HCT116 (cell line): ENCODE measurements around the gene STOML3. TPM values are rescaled to one million over a fixed set of nuclear protein-coding genes. Genes with fewer than 3 reads are reported as not detected.

Experiments used
- ATAC-seq: fragments of 200-7000 bp; cut with Tn5 transposase; 2 replicates; pipeline ENCODE4 v1.9.1; 2020; ENCODE audit warnings: mild to moderate bottlenecking, moderate library complexity
- BruUV-seq: library from RNA; stranded (reverse); fragments of 400-500 nt; replicated peaks from 2 replicates; lab custom pipeline; 2021; lab: Mats Ljungman, UMichigan
- CTCF ChIA-PET: fragments of 300-600 bp; sonication (Branson Sonifier 250); formaldehyde crosslinking; loops from one replicate; lab custom pipeline; 2021; ENCODE audit warnings: antibody characterized with exemption; lab: Charles Lee
- POLR2A ChIA-PET: fragments of 300-600, 350-600 bp; sonication (Branson Sonifier 250); formaldehyde crosslinking; loops from one replicate; lab custom pipeline; 2021; ENCODE audit warnings: antibody characterized with exemption; lab: Charles Lee
- RAD21 ChIA-PET, 2 experiments: fragments of 300-600 bp; sonication (Branson Sonifier 250); formaldehyde crosslinking; loops; one replicate each; lab custom pipeline; 2023; ENCODE audit warnings: low total read pairs in 2 of 2; ENCODE audit not compliant: uncharacterized antibody in 2 of 2, unreplicated experiment in 2 of 2, low non-redundant PET in 1 of 2; lab: Charles Lee
- DNase-seq: peaks from one replicate; pipeline ENCODE4 v3.0.0-alpha.2; 2010; ENCODE audit warnings: low read depth, low spot score
- H2AFZ ChIP-seq: fragments of 200-600 bp; shearing (Covaris generic), sonication (generic); 2 replicates; pipeline ENCODE4 v1.6.1; 2017; ENCODE audit warnings: low read depth, mixed run types, mixed read lengths, antibody characterized with exemption, low read length; ENCODE audit not compliant: poor library complexity, severe bottlenecking
- H3K27ac ChIP-seq: 2 replicates; pipeline ENCODE4 v1.5.1; 2012; ENCODE audit warnings: low read depth, low read length
- H3K27me3 ChIP-seq: fragments of 200-600 bp; sonication (generic); 2 replicates; pipeline ENCODE4 v1.6.1; 2016; ENCODE audit warnings: mixed run types, low read length, mixed read lengths; ENCODE audit not compliant: insufficient read depth
- H3K36me3 ChIP-seq, 2 experiments: fragments of 200-500 bp in 1 of 2; fragments of 200-600 bp in 1 of 2; sonication (Bioruptor generic) in 1 of 2; sonication (generic) in 1 of 2; 2 replicates each; pipeline versions ENCODE4 v1.5.1 to v1.6.1; 2014 to 2016; ENCODE audit warnings: low read length in 2 of 2, inconsistent platforms in 1 of 2, mixed read lengths in 1 of 2, mixed run types in 1 of 2; ENCODE audit not compliant: insufficient read depth in 2 of 2, control insufficient read depth in 1 of 2
- H3K4me1 ChIP-seq, 2 experiments: fragments of 200-600 bp in 1 of 2; sonication (generic) in 1 of 2; 2 replicates each; pipeline versions ENCODE4 v1.5.1 to v1.6.1; 2012 to 2017; ENCODE audit warnings: low read length in 2 of 2, inconsistent platforms in 1 of 2, mild to moderate bottlenecking in 1 of 2, mixed read lengths in 1 of 2, mixed run types in 1 of 2, moderate library complexity in 1 of 2; ENCODE audit not compliant: insufficient read depth in 2 of 2, control insufficient read depth in 1 of 2
- H3K4me2 ChIP-seq: fragments of 200-600 bp; sonication (generic); 2 replicates; pipeline ENCODE4 v1.6.1; 2017; ENCODE audit warnings: mixed run types, low read length, mixed read lengths
- H3K4me3 ChIP-seq, 2 experiments: fragments of 200-600 bp in 1 of 2; sonication (generic) in 1 of 2; replicated peaks in 1 of 2; 2 replicates each; pipeline ENCODE4 v1.5.1; 2011 to 2016; ENCODE audit warnings: low read length in 2 of 2, control low read depth in 1 of 2, low read depth in 1 of 2, mild to moderate bottlenecking in 1 of 2, mixed read lengths in 1 of 2, mixed run types in 1 of 2
- H3K79me2 ChIP-seq: fragments of 200-600 bp; sonication (generic); 2 replicates; pipeline ENCODE4 v1.6.1; 2017; ENCODE audit warnings: mild to moderate bottlenecking, mixed run types, low read length, moderate library complexity, mixed read lengths; ENCODE audit not compliant: insufficient read depth
- H3K9ac ChIP-seq: fragments of 200-600 bp; sonication (generic); 2 replicates; pipeline ENCODE4 v1.6.1; 2016; ENCODE audit warnings: low read length, mixed read lengths
- H3K9me2 ChIP-seq: fragments of 200-600 bp; sonication (generic), shearing (Covaris generic); 2 replicates; pipeline ENCODE4 v1.6.1; 2017; ENCODE audit warnings: mixed run types, mild to moderate bottlenecking, moderate library complexity; ENCODE audit not compliant: insufficient read depth
- H3K9me3 ChIP-seq, 2 experiments: fragments of 200-500 bp in 1 of 2; fragments of 200-600 bp in 1 of 2; sonication (Bioruptor generic) in 1 of 2; sonication (generic) in 1 of 2; 2 replicates each; pipeline ENCODE4 v1.6.1; 2014 to 2017; ENCODE audit warnings: low read length in 2 of 2, mixed read lengths in 2 of 2, inconsistent platforms in 1 of 2, low read depth in 1 of 2, mild to moderate bottlenecking in 1 of 2, mixed run types in 1 of 2, moderate library complexity in 1 of 2; ENCODE audit not compliant: control insufficient read depth in 1 of 2, insufficient read depth in 1 of 2
- H4K20me1 ChIP-seq: fragments of 200-600 bp; sonication (generic), shearing (Covaris generic); 2 replicates; pipeline ENCODE4 v1.6.1; 2017; ENCODE audit warnings: mixed run types, mild to moderate bottlenecking, moderate library complexity; ENCODE audit not compliant: insufficient read depth
- CEBPB ChIP-seq: IDR thresholded peaks from 2 replicates; pipeline ENCODE4 v1.6.1; 2012; ENCODE audit warnings: low read depth
- EZH2 ChIP-seq: fragments of 200-600 bp; sonication (generic); IDR thresholded peaks from 2 replicates; pipeline ENCODE4 v1.6.1; 2017; ENCODE audit warnings: antibody characterized with exemption, mixed run types
- FOSL1 ChIP-seq: IDR thresholded peaks from 2 replicates; pipeline ENCODE4 v1.6.1; 2012; ENCODE audit warnings: low read depth
- JUND ChIP-seq: IDR thresholded peaks from 2 replicates; pipeline ENCODE4 v1.6.1; 2012
- POLR2AphosphoS5 ChIP-seq: IDR thresholded peaks from 2 replicates; pipeline ENCODE4 v1.6.1; 2011; ENCODE audit warnings: mild to moderate bottlenecking, low read depth, low read length, moderate library complexity
- RAD21 ChIP-seq: IDR thresholded peaks from 2 replicates; pipeline ENCODE4 v1.6.1; 2012; ENCODE audit warnings: low read depth, mild to moderate bottlenecking
- REST ChIP-seq: IDR thresholded peaks from 2 replicates; pipeline ENCODE4 v1.6.1; 2012; ENCODE audit warnings: low read depth
- SIN3A ChIP-seq: IDR thresholded peaks from 2 replicates; pipeline ENCODE4 v1.6.1; 2012; ENCODE audit warnings: low read depth
- SP1 ChIP-seq: IDR thresholded peaks from 2 replicates; pipeline ENCODE4 v1.6.1; 2012; ENCODE audit warnings: low read depth
- SRF ChIP-seq: IDR thresholded peaks from 2 replicates; pipeline ENCODE4 v1.6.1; 2012; ENCODE audit warnings: low read depth
- TCF7L2 ChIP-seq: IDR thresholded peaks from 2 replicates; pipeline ENCODE4 v1.7.0; 2011; ENCODE audit warnings: borderline replicate concordance, inconsistent platforms; ENCODE audit not compliant: insufficient read depth, insufficient read length; ENCODE audit errors: extremely low read depth
- YY1 ChIP-seq: IDR thresholded peaks from 2 replicates; pipeline ENCODE4 v1.6.1; 2011; ENCODE audit warnings: low read length, low read depth, moderate library complexity, mild to moderate bottlenecking; ENCODE audit not compliant: insufficient replicate concordance; ENCODE audit errors: extremely low read depth
- ZBTB33 ChIP-seq: IDR thresholded peaks from 2 replicates; pipeline ENCODE4 v1.6.1; 2011; ENCODE audit warnings: mild to moderate bottlenecking, low read length, moderate library complexity; ENCODE audit not compliant: insufficient replicate concordance; ENCODE audit errors: extremely low read depth
- intact Hi-C: fragments of 100-400 bp; cut with micrococcal nuclease; formaldehyde crosslinking; loops from 2 replicates; pipeline ENCODE4 v1.10.0; 2022
- total RNA-seq: library from RNA; stranded (reverse); gene quantifications from one replicate; pipeline ENCODE4 v1.2.1, GENCODE V29; 2021; ENCODE audit not compliant: unreplicated experiment

Gene STOML3
- total RNA-seq, 1 experiment from 2014 or later: not detected

GRCh38 chr13:38970380-38971051 lies 20.1 kb downstream of the STOML3 start:
- RAD21 ChIA-PET: no interaction called here
- no peaks in the 10 kb centered on the region for H3K9me3 ChIP-seq
- H4K20me1 ChIP-seq: no peaks in the 10 kb centered on the region
- H3K36me3 ChIP-seq: no peaks in the 10 kb centered on the region
- H3K4me1 ChIP-seq: no peaks in the 10 kb centered on the region
- H3K4me3 ChIP-seq: no peak overlapping the region
- BruUV-seq: no TSS peak
- H3K4me2 ChIP-seq: no peak overlapping the region
- no peak for DNase-seq
- TF ChIP-seq SRF (no peak), RAD21 (peak; percentile 28)
- TF ChIP-seq, all 23 proteins: peak for 1
- ChIA-PET CTCF (no interaction called here), POLR2A (no interaction called here)
- no peak for ATAC-seq
- no peak overlapping the region for H3K27ac ChIP-seq
- H3K9me2 ChIP-seq: no peaks in the 10 kb centered on the region
- H3K79me2 ChIP-seq: no peaks in the 10 kb centered on the region
- no peak overlapping the region for H2AFZ ChIP-seq
- intact Hi-C loops: no loop called here
- no peak overlapping the region for H3K9ac ChIP-seq
- peaks cover 19% of the 10 kb centered on the region; the same call in 1 of the 2 replicates for H3K27me3 ChIP-seq

- Histone ChIP-seq H3K9me3 (no peaks in the 10 kb centered on the region), H3K4me2 (no peak overlapping the region), H3K27me3 (peaks cover 30% of the 10 kb centered on the region; the same call in 1 of the 2 replicates), H3K9me2 (no peaks in the 10 kb centered on the region), H3K36me3 (no peaks in the 10 kb centered on the region), H4K20me1 (no peaks in the 10 kb centered on the region), H3K4me1 (no peaks in the 10 kb centered on the region), H2AFZ (no peak overlapping the region), H3K27ac (no peak overlapping the region), H3K79me2 (no peaks in the 10 kb centered on the region)
- BruUV-seq: no TSS peak
- ChIA-PET POLR2A (no interaction called here), CTCF (no interaction called here)
- DNase-seq: no peak
- intact Hi-C loops: no loop called here
- TF ChIP-seq TCF7L2 (no peak), JUND (no peak), EZH2 (no peak), RAD21 (no peak), ZBTB33 (no peak), SP1 (no peak), CEBPB (no peak), YY1 (no peak), REST (no peak), SIN3A (no peak), FOSL1 (no peak), POLR2AphosphoS5 (no peak)
- TF ChIP-seq, all 23 proteins: peak for 0
- Histone ChIP-seq H3K4me3 (no peak overlapping the region), H3K9ac (no peak overlapping the region)
- RAD21 ChIA-PET: no interaction called here
- ATAC-seq: no peak
Observed at GRCh38 chr13:38969187-38969586, 21.4 kb downstream of the STOML3 start.
